GM12801 (cell line): Measurements from ENCODE around the gene PACSIN2.

Source experiments
- CTCF ChIP-seq: IDR thresholded peaks from one replicate; pipeline ENCODE4 v1.5.1; 2011; ENCODE audit warnings: control low read depth; ENCODE audit not compliant: insufficient read length; ENCODE audit errors: extremely low read depth

Gene PACSIN2

DNA sequence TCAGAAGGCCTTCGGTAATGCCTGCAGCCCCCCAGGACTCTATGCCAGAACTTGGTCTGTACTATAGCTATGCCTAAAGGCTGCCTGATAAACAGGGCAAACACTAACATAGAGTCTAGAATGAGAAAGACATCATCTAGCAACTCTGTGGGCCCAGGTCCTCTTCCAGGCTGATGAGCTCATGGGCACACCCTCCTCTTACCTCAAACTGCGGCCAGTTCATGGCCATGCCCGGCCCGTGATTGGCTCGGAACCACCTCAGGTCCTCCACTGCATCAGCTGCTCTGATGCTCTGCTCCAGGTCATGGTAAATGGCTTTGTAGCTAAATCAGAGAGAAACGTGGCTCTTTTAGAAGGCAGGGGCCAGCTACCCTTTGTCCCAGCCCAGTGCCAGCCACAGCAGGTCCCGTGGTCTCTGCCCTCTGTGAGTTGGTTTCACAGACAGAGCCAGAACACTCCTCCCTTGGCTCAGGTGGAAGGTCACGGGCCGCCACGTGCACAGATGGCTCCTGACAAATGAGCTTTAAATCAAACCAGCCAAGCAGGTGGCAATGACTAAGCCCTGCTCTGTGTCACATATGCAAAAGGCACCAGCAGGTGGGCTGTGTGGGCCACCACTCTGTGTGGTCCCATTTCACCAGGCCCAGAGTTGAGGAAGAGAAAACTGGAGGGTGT, 132.8 kb downstream of the PACSIN2 start:
- no peak for TF ChIP-seq CTCF

DNA sequence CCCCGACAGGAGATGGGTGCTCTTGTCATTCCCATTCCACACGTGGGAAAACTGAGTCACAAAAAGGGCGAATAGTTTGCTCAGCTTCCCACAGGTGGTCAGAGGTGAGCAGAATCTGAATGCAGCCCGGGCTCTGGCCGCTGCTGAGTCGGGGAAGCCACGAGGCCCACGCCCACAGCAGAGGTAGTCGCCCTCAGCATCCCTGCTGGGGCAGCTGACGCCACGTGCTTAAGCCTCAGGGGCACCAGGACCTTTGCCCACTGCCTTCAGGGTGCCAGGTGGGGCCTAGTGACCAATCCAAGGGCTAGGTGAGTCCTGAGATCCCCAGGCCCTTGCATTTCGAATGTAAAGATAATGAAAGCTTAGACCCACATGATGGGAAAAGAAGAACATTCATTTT, 133.7 kb downstream of the PACSIN2 start:
- no peak for TF ChIP-seq CTCF

DNA sequence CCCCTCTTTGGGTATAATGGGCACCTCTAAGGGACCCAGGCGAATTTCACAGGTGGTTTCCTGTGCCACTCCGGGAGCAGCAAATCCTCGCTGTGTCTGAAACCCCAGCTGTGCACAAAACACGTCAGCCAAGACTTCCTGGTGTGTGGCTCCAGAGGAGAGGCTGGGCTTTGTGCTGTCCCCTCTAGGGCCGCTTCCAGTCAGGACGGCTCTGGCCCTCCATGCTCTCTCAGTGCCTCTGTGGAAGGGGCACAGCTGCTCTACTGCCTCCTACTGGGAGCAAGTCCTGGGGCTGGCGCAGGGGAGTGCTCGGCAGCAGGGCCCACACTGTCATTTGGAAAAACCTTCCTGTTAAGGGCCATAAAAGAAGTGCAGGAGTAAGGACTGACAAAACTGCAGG, 134.1 kb downstream of the PACSIN2 start:
- TF ChIP-seq CTCF: no peak

GRCh38 chr22:42879371-42880021, 135.5 kb downstream of the PACSIN2 start:
- no peak for TF ChIP-seq CTCF

GRCh38 chr22:42878561-42879305, 136.2 kb downstream of the PACSIN2 start:
- no peak for TF ChIP-seq CTCF

DNA sequence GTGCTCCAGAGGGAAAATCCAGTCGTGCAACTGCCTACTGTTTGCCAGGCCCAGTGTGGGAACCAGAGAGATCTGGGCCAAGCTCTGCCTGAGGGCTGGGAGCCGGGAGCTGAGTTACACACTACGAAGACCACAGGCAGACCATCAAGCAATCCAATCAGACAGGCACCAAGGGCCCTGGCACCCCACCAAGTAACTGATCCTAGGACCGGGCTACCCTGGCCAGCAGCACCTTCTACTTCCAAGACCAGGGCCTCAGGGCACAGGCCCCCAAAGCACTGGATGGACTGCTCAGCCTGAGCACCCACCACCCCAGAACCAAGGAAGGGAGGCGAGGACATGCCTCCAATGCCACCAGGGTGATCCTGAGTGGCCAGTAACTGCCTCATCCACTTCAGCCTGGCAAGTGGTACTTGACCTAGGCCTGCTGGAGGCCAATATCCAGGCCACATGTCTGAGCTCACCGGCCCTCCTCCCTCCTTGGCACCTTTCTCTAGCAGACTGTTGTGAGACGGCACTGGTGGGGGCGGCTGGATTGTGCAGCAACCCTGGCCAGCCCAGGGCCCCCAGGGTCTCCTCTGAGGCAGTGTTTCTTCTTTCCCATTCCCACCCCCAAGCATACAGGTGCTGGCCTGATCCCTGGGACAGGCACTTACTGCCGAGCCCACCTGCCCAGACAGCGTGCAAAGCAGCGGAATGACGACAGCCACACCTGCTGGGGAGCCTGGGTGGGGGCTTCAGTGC, 137.2 kb downstream of the PACSIN2 start:
- TF ChIP-seq CTCF: no peak

GRCh38 chr22:42877158-42877557, 137.8 kb downstream of the PACSIN2 start:
- TF ChIP-seq CTCF: no peak
